Left colon (tissue), 2 donors: Measurements from ENCODE around the gene UNC119B. TPM values are rescaled to one million over a fixed set of nuclear protein-coding genes. Genes with fewer than 3 reads are reported as not detected.

Experiments
- ATAC-seq: fragments of 200-7000 bp; cut with Tn5 transposase; one replicate; pipeline ENCODE4 v1.9.1; 2020; ENCODE audit warnings: mild to moderate bottlenecking, moderate library complexity
- DNase-seq, 2 donors: peaks; one replicate each; pipeline ENCODE4 v3.0.0-alpha.2; 2020
- intact Hi-C, 2 donors: fragments of 100-400 bp; cut with DNase I in 1 of 2; cut with micrococcal nuclease in 1 of 2; formaldehyde crosslinking; loops; one replicate each; pipeline versions ENCODE4 v1.11.2 to v1.14.0; 2022; cut with DNase I, micrococcal nuclease
- total RNA-seq, 2 donors: library from RNA; stranded (reverse); fragmentation: NEBNext Ultra II Directional; extraction: Animal tissue kit (Norgen Biotek cat#: 25700); gene quantifications; one replicate each; pipeline ENCODE4 v1.2.1, GENCODE V29; 2021
- donor health status: DM: no; HTN: no; CAD: no.
- donor health status: DM: yes; HTN: yes; CAD: no.

The UNC119B gene
- total RNA-seq, 2 donors from 2014 or later, result 15.1 to 27.5 TPM

- ATAC-seq (peak; percentile 75), DNase-seq (peak; percentile 98)
- intact Hi-C loops, result no loop called here
Measured at GRCh38 chr12:120686690-120687577, 23.3 kb upstream of the UNC119B start, which contains the start of gene MLEC. Gene MLEC (plus strand): TSS chr12:120687149. CDS start chr12:120687297, 148 bp downstream.

- intact Hi-C loops, result no loop called here
- ATAC-seq (no peak), DNase-seq (peak in 1 of 2 donors; percentile 57)
Measured at GRCh38 chr12:120687578-120688289, 22.5 kb upstream of the UNC119B start.

GRCh38 chr12:120688527-120689071, 21.7 kb upstream of the UNC119B start:
- intact Hi-C loops, result no loop called here
- DNase-seq, result peak; percentile 47 to 58
- ATAC-seq, result peak; percentile 42

GRCh38 chr12:120689397-120690082, 20.7 kb upstream of the UNC119B start:
- intact Hi-C loops, result no loop called here
- DNase-seq (peak in 1 of 2 donors; percentile 24), ATAC-seq (no peak)

GRCh38 chr12:120690083-120690450, 20.2 kb upstream of the UNC119B start:
- intact Hi-C loops, result no loop called here
- DNase-seq (no peak), ATAC-seq (no peak)

GRCh38 chr12:120690978-120691377, 19.3 kb upstream of the UNC119B start:
- ATAC-seq, result no peak
- no peak for DNase-seq
- intact Hi-C loops, result no loop called here

GRCh38 chr12:120692524-120693033, 17.7 kb upstream of the UNC119B start:
- no peak for ATAC-seq
- no peak for DNase-seq
- intact Hi-C loops, result no loop called here

- no peak for ATAC-seq
- DNase-seq, result no peak
- intact Hi-C loops, result no loop called here
Measured at GRCh38 chr12:120693848-120694247, 16.4 kb upstream of the UNC119B start.

- DNase-seq (peak in 1 of 2 donors; percentile 37), ATAC-seq (peak; percentile 81)
- intact Hi-C loops, result no loop called here
Measured at GRCh38 chr12:120696626-120697025, 13.6 kb upstream of the UNC119B start.

GRCh38 chr12:120697344-120697743, 12.9 kb upstream of the UNC119B start:
- ATAC-seq, result no peak
- DNase-seq, result no peak
- intact Hi-C loops, result no loop called here

- intact Hi-C loops, result no loop called here
- no peak for DNase-seq
- ATAC-seq, result no peak
Measured at GRCh38 chr12:120698665-120699064, 11.6 kb upstream of the UNC119B start.

- ATAC-seq, result no peak
Measured at GRCh38 chr12:120699553-120699952, 10.7 kb upstream of the UNC119B start.

GRCh38 chr12:120700886-120701285, 9.4 kb upstream of the UNC119B start:
- intact Hi-C loops, result no loop called here
- no peak for ATAC-seq
- no peak for DNase-seq

More at GRCh38 chr12:120699553-120699952, 10.7 kb upstream of the UNC119B start:
- intact Hi-C loops, result no loop called here
- no peak for DNase-seq

GRCh38 chr12:120702637-120703036, 7.6 kb upstream of the UNC119B start:
- ATAC-seq, result peak; percentile 59
- intact Hi-C loops, result no loop called here
- DNase-seq, result peak in 1 of 2 donors; percentile 27

- no peak for DNase-seq
- intact Hi-C loops, result no loop called here
- ATAC-seq, result peak; percentile 6
Measured at GRCh38 chr12:120703311-120703942, 6.8 kb upstream of the UNC119B start.

GRCh38 chr12:120705618-120706017, 4.6 kb upstream of the UNC119B start:
- intact Hi-C loops, result no loop called here
- DNase-seq, result no peak
- ATAC-seq, result no peak

- intact Hi-C loops, result no loop called here
- DNase-seq, result no peak
- ATAC-seq, result no peak
Measured at GRCh38 chr12:120706029-120706428, 4.2 kb upstream of the UNC119B start.

GRCh38 chr12:120708651-120709050, 1.6 kb upstream of the UNC119B start:
- ATAC-seq, result no peak
- DNase-seq, result no peak
- intact Hi-C loops, result no loop called here
